GM18867 (cell line): ENCODE results near the gene ABHD10.

Source experiments
- ATAC-seq: cut with Tn5 transposase; IDR thresholded peaks from one replicate; pipeline ENCODE4 v1.9.1; 2021; ENCODE audit warnings: mild to moderate bottlenecking, moderate library complexity; ENCODE audit not compliant: unreplicated experiment

Gene ABHD10

DNA sequence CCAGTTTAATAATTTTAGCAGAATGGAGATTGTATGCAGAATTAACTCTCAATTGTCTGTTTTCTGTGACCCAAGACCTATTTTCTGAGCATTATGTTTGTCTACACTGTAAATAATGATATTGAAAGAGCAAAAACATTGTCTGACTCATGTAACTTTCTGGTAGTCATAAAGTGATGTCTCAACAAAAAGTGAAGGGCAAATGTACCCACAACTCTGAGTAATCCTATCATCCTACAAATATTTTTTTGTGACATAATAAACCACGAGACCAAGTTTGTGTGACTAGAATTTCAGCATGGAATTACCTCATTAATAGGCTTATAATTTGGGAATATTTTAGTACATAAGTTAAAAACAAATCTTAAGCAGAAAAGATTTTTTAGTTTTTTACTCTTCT is 15.4 kb upstream of the ABHD10 start:
- no peak for ATAC-seq

- no peak for ATAC-seq
These were observed 13.3 kb upstream of the ABHD10 start for GRCh38 chr3:111965484-111965883.

DNA sequence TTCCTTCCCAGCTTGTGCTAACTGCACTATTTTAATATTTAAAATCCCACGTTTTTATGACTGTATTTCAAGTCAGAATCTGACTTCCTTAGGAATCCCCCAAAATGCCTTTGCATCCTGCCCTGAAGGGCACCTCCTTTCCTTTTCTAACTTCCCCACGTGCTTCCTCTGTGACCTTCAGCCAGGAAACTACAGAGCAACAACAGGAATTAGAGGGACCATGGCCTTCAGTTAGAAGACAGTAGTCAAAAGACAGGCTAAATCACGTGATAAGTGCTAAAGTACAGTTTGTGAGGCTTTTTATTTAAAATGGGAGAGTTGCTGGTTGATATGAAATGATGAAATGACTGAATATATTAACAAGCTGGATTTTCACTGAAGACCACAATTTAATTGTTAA is 11.8 kb upstream of the ABHD10 start:
- no peak for ATAC-seq

GRCh38 chr3:111967651-111968274 is 11.1 kb upstream of the ABHD10 start:
- ATAC-seq = peak; percentile 97

GRCh38 chr3:111968319-111969054 is 10.3 kb upstream of the ABHD10 start:
- ATAC-seq = no peak

DNA sequence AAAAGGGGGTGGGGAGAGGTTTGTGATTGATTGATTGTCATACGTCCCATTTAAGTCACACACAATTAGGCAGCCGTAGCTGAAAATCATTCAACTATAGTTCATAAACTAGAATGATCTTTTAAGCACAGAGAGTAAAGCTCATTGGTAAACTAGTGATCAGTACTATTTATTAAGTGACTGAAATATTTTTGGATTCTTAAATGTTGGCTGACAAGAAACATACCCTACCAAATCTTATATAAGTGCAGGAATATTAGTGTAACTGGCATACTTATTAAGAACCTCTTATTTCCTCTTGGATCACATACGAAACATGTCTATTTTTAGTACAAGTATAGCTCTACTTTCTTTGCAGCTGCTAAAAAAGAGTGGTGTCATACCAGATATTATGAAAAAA is 8.4 kb upstream of the ABHD10 start:
- ATAC-seq = no peak

GRCh38 chr3:111971533-111972130 is 7.2 kb upstream of the ABHD10 start:
- no peak for ATAC-seq

- ATAC-seq = no peak
These were observed 5.9 kb upstream of the ABHD10 start for GRCh38 chr3:111972891-111973290.

- ATAC-seq = no peak
These were observed 3.7 kb upstream of the ABHD10 start for GRCh38 chr3:111975131-111975530.

- no peak for ATAC-seq
These were observed 2.6 kb upstream of the ABHD10 start for GRCh38 chr3:111976254-111976653.

GRCh38 chr3:111979434-111980038 is 710 bp downstream of the ABHD10 start:
- ATAC-seq = peak; percentile 45

DNA sequence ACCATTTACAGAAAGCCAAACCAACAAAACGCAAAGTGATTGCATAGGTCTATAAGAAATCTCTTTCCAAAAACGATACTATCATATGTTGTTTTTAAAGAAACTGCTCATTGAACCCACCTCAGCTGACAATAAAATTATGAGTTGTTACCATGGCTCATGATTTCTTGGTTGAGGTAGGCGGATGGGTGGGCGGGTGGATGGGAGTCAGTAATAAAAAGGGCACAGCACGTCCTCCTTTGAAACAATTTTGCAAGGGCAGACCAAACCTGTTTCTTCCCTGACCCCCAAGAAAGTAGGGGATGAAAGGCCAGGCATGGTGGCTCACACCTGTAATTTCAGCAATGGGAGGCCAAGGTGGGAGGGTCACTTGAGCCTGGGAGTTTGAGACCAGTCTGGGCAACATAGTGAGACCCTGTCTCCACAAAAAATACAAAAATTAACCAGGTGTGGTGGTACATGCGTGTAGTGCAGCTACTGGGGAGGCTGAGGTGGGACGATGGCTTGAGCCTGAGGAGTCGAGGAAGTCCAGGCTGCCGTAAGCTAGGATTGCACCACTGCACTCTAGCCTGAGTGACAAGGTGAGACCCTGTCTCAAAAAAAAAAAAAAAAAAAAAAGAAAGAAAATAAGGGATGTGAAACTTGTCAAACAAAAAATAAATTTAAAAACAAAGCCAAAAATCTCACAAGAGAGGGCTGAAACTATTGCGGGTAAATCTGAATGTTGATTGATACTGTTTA is 2.1 kb downstream of the ABHD10 start:
- no peak for ATAC-seq

DNA sequence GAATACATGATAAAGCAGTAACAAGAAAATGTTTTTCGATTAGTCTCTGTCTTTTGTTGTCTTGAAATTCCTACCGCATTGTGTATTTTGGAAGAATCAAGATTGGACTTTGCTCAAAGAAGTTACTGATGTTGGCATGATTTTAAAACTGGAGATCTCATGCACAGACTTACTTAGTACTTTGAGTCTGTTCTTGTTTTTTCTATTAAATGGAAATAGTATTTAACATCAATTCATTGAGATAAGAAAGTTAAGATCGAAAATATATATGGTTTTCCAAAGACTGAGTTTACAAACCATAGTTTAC is 2.6 kb downstream of the ABHD10 start:
- ATAC-seq = no peak

DNA sequence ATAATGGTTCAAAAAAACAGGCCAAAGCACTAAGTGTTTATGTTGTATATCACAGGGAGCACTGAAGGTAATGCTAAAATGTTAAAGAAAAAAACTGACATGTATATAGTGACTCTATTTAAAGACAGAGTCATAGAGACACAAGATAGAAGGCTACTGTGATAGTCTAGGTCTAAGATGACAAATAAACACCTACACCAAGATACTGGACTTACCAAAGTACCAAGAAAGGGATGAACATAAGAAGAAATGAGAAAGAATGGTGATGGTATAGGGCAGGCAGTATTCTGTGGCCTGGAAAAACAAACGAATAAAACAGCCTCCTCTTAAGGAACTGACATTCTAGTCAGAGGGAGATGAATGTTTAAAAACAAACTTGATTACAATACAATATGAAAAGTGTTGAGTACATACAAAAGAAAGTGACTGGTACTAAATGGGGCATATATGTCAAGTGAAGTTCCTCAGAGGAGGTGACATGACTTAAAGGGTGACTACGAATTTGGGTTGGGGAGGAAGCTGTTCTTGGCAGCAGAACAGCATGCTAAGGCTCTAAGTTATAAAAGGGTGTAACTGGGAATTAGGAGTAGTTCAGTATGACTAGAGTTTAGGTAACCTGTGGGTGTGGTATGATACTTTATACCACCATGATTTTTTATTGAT is 5.9 kb downstream of the ABHD10 start:
- ATAC-seq = no peak

DNA sequence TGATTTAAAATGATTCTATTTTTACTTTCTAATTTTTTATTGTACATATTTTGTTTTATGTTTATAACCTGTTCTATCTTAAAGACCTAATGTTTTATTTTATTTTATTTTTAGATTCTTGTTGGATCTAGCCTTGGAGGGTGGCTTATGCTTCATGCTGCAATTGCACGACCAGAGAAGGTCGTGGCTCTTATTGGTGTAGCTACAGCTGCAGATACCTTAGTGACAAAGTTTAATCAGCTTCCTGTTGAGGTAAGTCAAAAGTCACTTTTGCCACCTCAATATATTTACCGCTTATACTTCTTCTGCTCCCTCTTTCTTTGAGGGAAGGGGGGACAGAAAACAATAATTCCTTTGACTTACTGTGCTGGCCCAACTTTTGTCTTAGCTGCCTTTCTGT is 8.0 kb downstream of the ABHD10 start:
- ATAC-seq = no peak

- peak; percentile 98 for ATAC-seq
These were observed 10.3 kb downstream of the ABHD10 start for GRCh38 chr3:111989061-111989678.

DNA sequence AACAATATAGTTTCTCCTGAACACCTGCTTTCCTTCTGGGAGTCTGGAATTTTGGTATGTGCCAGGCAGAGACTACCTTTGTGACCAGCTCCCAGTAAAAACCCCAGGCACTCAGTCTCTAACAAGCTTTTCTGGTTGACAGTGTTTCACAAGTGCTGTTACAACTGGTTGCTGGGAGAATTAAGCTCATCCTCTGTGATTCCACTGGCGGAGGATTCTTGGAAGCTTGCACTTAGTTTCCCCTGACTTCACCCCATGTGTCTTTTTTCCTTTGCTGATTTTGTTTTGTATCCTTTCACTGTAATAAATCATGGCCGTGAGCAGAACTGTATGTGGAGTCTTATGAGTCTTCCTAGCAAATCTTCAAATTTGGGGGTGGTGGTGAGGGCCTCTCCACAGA is 14.2 kb downstream of the ABHD10 start:
- no peak for ATAC-seq

DNA sequence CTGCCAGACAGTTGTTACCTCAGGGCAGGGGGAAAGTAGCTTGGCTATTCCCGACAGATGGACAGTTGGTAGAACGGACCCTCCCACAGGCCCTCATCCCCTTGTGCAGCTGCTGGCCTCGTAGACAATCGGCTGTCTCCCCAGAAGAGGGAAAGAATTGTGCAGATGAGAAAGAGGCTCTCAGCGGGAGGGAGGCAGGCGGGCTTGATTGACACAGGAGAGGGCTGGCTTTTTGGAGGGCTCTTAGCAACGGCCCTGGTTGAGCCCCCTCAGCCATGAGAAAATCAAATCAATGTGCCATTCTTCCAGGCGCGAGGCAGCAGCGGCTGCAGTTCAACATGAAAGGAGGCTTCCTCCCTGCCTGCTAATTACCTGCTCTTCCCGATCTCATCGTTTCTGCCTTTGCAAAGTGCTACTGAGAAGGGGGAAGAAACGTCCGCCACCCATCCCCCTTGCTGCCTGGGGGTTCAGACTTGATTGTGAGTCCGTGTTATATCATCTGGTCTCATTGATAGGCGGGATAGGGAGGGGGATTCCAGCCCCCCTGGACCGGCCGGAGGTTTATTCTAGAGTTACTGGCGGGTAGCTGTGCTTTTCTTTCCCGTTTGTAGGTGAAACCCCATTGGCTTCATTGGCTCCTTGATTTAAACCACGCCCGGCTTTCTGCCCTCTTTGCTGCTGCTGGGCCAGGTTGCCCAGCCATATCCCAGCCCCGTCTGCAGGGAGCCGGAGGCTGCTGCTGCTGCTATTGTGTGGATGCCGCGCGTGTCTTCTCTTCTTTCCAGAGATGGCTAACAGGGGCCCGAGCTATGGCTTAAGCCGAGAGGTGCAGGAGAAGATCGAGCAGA is 20.0 kb downstream of the ABHD10 start, which contains the start of gene TAGLN3:
TAGLN3 (plus strand) TSS at position 287 of the 848 bp plus-strand sequence; CDS start at position 788, 501 bp downstream.
- ATAC-seq = no peak
